NCI-H446 (cell line): ENCODE results near the gene GUCY1A1.

Experiments used
- DNase-seq, 2 experiments: peaks; one replicate each; lab custom pipeline; 2025; lab: John Stamatoyannopoulos, UW

The GUCY1A1 gene

DNA sequence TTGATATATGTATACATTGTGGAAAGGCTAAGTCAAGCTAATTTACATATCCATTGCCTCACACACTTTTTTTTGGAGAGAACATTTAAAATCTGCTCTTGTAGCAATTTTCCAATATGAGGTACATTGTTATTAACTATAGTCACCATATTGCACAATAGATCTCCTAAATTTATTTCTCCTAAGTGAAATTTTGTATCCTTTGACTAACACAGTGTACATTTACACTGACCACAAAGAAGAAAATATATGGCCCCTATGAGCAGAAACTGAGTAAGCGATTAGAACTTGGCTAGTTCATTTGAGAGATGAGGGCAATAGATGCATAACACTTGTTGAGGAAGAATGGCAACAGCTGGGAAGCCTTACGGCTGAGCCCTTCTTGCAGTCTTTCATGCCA lies 71.9 kb downstream of the GUCY1A1 start:
- no peak for DNase-seq

DNA sequence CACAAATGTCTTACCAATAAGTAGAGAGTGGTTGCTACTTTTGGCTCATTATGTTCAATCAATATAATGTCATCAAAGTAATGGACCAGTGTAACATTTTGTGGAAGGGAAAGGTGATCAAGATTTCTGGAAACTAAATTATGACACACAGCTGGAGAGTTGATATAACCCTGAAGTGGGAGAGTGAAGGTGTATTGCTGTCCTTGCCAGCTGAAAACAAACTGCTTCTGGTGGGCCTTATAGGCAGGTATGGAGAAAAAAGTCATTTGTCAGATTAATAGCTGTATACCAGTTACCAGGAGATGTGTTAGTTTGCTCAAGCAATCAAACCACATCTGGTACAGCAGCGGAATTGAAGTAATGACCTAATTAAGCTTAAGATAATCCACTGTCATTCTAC lies 74.9 kb downstream of the GUCY1A1 start:
- DNase-seq = no peak

DNA sequence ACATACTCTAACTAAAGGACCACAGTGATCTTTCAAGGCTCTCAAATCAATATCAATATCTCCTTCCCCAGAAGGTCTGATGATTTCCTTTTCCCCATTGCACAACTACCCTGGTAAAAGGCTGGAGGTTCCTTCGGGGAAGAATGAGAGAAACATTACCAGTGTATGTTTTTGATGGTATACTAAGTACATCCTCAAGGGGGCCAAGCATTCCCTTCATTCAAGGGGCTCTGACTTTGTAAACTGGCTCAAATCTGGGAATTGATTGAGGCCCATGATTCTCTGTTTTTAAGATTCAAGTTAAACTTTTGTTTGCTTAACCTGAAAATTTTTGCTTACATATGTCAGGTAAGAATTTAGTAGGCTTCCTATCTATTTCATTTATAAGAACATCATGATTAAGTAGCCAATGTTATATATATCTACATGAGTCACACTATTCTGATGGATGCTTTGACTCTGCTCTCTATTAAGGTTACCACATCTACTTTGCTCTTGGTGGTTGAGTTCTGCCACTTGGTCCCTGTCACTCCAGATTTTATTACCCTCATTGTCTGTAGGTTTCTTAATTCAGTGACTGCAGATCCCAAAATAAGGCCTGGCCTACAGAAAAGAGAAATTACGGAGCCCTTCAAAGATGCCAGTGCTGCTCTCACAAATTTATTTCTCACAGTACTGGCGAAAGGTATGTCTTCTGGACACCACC lies 75.8 kb downstream of the GUCY1A1 start:
- DNase-seq = no peak

GRCh38 chr4:155745984-155746383 lies 79.3 kb downstream of the GUCY1A1 start:
- no peak for DNase-seq

DNA sequence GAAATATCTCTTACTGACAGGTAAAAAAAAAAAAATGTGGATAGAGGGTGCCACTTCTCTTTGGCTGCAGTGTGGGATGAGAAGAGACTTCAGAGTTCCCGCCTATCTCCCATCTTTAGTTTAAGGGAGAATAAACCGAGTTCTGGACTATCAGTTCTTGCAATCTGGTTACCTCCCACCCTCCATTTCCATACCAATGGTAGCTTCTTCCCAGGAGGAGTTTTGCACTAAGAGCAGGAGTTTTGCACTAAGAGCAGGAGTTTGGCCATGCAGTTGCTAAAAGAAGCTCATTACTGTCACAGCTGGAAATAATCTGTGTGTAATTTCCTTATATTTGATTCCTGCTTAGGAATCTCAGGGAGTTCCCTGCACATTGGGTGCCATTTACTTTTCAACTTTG lies 81.4 kb downstream of the GUCY1A1 start:
- DNase-seq = no peak

DNA sequence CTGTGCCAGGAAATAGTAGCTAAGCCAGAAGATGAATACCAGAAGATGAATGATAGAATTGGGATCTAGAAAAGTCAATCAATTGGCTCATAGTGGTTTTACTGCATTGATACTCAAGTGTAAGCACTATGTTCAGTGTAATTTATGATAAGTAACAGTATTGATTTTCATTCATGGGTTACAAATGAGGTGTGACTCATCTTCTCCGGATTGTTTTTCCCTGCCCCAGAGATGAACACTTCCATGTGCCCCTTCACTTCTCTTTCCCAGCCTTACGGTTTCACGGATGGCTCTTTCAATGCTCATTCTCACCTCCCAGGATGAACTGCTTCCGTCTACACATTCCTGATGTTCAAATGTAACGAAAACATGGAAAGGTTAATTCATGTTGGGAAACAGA lies 82.4 kb downstream of the GUCY1A1 start:
- DNase-seq = no peak

DNA sequence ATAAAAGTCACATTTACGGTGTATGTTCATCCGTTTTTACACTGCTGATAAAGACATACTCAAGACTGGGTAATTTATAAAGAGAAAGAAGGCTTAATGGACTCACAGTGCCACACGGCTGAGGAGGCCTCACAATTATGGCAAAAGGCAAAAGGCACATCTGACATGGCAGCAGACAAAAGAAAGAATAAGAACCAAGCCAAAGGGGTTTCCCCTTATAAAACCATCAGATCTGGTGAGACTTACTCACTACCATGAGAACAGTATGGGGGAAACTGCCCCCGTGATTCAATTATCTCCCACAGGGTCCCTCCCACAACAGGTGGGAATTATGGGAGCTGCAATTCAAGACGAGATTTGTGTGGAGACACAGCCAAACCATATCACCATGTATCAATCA lies 84.9 kb downstream of the GUCY1A1 start:
- no peak for DNase-seq

DNA sequence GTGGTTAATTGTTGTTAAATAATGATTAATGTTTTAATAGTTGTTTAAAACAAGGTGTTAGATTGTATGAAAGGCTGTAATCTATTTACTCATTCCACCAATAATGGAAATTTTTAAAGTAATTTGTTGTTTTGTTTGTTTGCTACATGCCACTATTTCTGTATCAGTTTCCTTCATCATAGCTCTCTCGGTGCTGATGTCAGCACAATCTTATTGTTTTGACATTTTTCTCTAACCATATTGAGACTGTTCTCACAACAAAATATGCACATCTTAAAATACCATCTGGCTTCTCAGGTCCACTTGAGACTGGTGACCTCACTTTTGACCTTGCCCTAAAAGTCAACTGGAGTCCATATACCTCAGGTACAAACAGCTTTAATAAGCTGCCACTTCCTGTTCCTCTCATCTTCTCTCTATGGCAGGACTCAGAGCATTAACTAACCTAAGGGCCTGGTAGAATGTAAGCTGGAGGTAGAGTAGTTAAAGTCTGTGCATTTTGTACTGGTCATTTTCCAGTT lies 91.2 kb downstream of the GUCY1A1 start:
- no peak for DNase-seq

DNA sequence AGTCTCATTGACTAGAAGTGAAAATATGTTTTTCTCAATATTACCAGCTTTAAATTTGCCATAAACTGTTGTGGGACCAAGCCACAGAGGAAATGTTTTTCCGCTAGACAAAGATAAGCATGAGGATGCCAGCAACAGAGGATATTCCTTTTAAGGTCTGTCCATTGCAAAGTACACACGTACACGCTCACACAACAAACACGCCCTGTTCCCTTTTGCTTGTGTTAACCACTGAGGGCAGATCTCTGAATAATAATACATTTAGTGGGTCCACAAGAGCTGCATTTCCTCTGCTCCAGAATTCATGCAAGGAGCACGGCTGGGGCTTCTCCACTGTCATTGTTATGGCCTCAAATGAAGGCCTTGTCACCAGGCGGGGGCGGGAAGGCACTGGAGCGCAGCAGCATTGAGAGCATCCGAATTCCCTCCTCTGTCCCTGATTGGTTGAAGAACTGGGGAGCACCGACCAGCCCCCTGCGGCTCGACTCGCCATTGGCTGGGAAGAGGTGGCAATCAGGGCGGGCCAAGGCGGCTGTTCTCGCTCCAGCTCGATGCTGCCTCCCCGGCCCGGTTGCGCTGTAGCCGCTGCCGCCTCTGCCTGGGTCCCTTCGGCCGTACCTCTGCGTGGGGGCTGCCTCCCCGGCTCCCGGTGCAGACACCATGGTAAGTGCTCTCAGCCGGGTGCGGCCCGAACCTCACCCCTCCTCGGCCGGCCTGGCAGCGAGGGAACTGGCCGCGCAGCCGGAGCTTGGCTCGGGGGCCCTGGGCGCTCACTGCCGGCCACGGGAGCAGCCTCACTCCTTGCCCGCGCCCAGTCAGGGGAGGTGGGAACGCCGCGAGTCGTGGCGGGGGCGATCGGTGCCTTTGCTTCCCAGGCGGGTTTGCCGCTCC lies 92.1 kb downstream of the GUCY1A1 start, which contains the start of gene GUCY1B1:
Gene GUCY1B1 (plus strand): TSS at position 541 of the 891 bp plus-strand sequence. CDS start 120 bp downstream, at position 661.
- DNase-seq = peak; percentile 82 to 95

GRCh38 chr4:155759372-155760252 lies 93.0 kb downstream of the GUCY1A1 start:
- peak in 1 of 2 experiments; percentile 23 for DNase-seq

DNA sequence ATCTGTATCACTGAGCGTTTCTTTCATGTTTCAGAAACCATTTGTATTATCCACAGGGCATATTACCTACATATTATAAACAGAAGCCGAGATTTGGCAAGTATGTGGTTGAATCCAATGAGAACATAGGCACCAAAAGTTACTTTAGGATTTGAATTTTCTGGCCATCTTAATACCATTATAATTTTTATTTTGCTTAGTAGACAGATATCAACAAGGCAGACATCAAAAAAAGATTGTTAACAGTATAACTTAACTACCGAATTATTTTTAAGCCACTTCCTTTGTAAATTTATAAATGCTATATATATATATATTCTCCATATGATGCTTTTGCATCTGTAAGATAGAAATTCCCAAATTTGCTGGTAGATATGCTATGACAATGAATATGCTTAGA lies 94.4 kb downstream of the GUCY1A1 start:
- no peak for DNase-seq

DNA sequence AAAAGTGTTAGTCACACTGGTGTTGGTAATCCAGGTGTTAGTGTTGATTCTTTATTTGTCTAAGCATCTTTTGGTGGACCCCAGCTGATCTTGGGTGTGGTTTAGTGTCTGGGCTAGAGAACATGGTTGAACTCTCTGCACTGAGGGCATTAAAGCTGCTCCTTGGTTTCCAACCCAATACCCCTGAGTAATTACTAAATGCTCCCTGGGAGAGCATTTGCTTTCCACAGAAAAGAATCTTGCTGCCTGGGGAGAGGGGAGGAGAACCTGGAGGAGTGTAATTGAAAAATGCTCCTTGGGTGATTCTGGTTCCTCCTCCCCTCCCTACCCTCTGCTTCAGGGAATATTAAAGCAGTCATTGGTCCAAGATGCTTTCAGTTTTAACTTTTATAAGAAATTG lies 95.3 kb downstream of the GUCY1A1 start:
- no peak for DNase-seq

- no peak for DNase-seq
Observed at GRCh38 chr4:155762334-155762733, 95.7 kb downstream of the GUCY1A1 start.

DNA sequence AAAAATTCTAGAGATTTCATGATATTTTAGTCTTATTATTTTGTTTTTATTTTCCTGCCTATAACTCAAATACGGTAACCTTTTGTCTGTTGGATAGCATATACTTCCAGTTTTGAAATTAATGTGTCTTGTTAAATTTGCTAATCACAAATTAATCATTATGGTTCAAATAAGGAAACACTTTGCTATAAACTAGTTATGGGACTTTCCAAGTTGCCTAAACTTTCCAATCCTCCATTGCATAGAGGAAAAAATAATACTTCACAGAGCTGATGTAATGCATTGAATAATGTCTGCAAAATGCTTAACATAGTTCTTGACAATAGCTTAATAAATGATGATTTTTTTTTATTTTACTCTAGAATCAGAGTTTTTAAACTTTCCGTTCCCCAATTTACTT lies 96.9 kb downstream of the GUCY1A1 start:
- DNase-seq = no peak

GRCh38 chr4:155765149-155765548 lies 98.5 kb downstream of the GUCY1A1 start:
- no peak for DNase-seq

DNA sequence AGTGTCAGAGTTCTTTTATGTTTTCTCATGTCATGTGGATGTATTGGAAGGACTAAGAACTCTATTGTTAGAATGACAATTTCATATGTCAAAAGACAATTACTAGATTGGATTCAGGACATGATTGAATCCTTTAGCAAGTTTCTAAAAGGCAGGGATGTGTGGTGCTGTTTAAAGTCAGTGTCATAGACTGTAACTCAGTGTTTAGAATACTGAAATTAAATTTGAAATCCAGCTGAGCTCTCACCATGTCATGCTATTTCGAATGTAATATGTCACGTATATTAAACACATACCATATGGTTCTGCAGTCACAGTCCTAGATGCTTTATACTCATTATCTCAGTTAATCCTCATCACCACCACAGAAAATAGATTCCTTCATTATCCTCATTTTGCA lies 100.0 kb downstream of the GUCY1A1 start:
- DNase-seq = no peak

DNA sequence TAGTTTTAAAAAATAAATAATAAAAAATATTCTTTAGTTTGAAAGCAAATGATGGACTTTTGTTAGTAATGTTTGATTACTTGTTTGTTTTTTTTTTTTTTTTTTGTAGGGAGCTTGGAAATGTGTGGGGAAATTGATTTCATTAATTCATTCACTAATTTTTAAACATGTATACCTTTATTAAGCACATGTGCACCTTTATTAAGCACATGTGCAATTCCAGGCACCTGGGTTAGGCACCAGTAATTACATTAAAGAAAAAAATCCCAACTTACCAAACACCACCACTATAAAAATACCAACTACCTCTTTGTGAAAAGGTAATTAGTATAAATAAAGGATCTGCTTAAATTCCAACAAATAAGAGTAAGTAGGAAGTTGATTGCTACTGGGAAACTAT lies 101.7 kb downstream of the GUCY1A1 start:
- DNase-seq = no peak

GRCh38 chr4:155769090-155769489 lies 102.4 kb downstream of the GUCY1A1 start:
- no peak for DNase-seq

- DNase-seq = peak in 1 of 2 experiments; percentile 10
Observed at GRCh38 chr4:155772459-155773195, 106.0 kb downstream of the GUCY1A1 start.

GRCh38 chr4:155773196-155773800 lies 106.7 kb downstream of the GUCY1A1 start:
- DNase-seq = no peak

GRCh38 chr4:155774033-155774432 lies 107.4 kb downstream of the GUCY1A1 start:
- no peak for DNase-seq
